HEK293 (cell line): Measurements from ENCODE around the gene ERGIC1.

Source experiments
- CTCF ChIA-PET: fragments of 350-600 bp; formaldehyde crosslinking; extraction: SDS; loops from one replicate; lab custom pipeline; 2021; ENCODE audit warnings: antibody characterized with exemption; lab: Yijun Ruan, JAX
- POLR2A ChIA-PET: fragments of 300-600 bp; formaldehyde crosslinking; extraction: SDS; loops from one replicate; lab custom pipeline; 2020; ENCODE audit warnings: antibody characterized with exemption, inconsistent platforms; lab: Yijun Ruan, JAX
- H3K27ac ChIP-seq: fragments of 200-500 bp; sonication (Bioruptor generic); 2 replicates; pipeline ENCODE4 v1.5.1; 2014; ENCODE audit warnings: low read depth, low read length, control low read depth, inconsistent platforms; ENCODE audit errors: extremely low read depth
- H3K36me3 ChIP-seq, 2 experiments: fragments of 200-500 bp in 1 of 2; sonication (Bioruptor generic) in 1 of 2; 1 replicate in 1 of 2; 2 replicates in 1 of 2; pipeline ENCODE4 v1.5.1; 2014 to 2017; ENCODE audit warnings: inconsistent platforms in 2 of 2, low read length in 2 of 2; ENCODE audit not compliant: control insufficient read depth in 2 of 2, insufficient read depth in 1 of 2
- H3K4me1 ChIP-seq: fragments of 200-500 bp; sonication (Bioruptor generic); 2 replicates; pipeline ENCODE4 v1.5.1; 2014; ENCODE audit warnings: mild to moderate bottlenecking, low read length, inconsistent platforms; ENCODE audit not compliant: control insufficient read depth, insufficient read depth
- H3K4me3 ChIP-seq: 2 replicates; pipeline ENCODE4 v1.5.1; 2011; ENCODE audit warnings: low read depth, mild to moderate bottlenecking, control low read depth, low read length, moderate library complexity
- H3K9me3 ChIP-seq: fragments of 200-500 bp; sonication (Bioruptor generic); 2 replicates; pipeline ENCODE4 v1.5.1; 2014; ENCODE audit warnings: low read depth, low read length, inconsistent platforms; ENCODE audit not compliant: control insufficient read depth, insufficient read depth
- EGR2 ChIP-seq: fragments of 450-650 bp; formaldehyde crosslinking; IDR thresholded peaks from 2 replicates; pipeline ENCODE4 v1.5.1; 2016; ENCODE audit warnings: low read depth, missing biosample characterization, missing genetic modification characterization
- FEZF1 ChIP-seq: fragments of 450-650 bp; formaldehyde crosslinking; IDR thresholded peaks from 2 replicates; pipeline ENCODE4 v1.5.1; 2016; ENCODE audit warnings: missing biosample characterization, missing genetic modification characterization
- PBX3 ChIP-seq: sonication (generic); formaldehyde crosslinking; IDR thresholded peaks from 2 replicates; pipeline ENCODE4 v1.8.1; 2022; ENCODE audit warnings: mild to moderate bottlenecking, moderate library complexity, missing genetic modification reagents
- PRDM10 ChIP-seq: fragments of 450-650 bp; formaldehyde crosslinking; IDR thresholded peaks from 2 replicates; pipeline ENCODE4 v1.5.1; 2016; ENCODE audit warnings: missing biosample characterization, missing genetic modification characterization
- ZBTB1 ChIP-seq: fragments of 450-650 bp; formaldehyde crosslinking; IDR thresholded peaks from 2 replicates; pipeline ENCODE4 v1.5.1; 2016; ENCODE audit warnings: missing biosample characterization, missing genetic modification characterization
- ZIC2 ChIP-seq: fragments of 450-650 bp; formaldehyde crosslinking; IDR thresholded peaks from 2 replicates; pipeline ENCODE4 v1.5.1; 2016; ENCODE audit warnings: missing biosample characterization, missing genetic modification characterization
- ZNF423 ChIP-seq: fragments of 450-650 bp; formaldehyde crosslinking; IDR thresholded peaks from 2 replicates; pipeline ENCODE4 v1.5.1; 2016; ENCODE audit warnings: missing biosample characterization, missing genetic modification characterization
- ZNF555 ChIP-seq: fragments of 450-650 bp; formaldehyde crosslinking; conservative IDR thresholded peaks from 2 replicates; pipeline ENCODE4 v1.5.1; 2017; ENCODE audit warnings: missing biosample characterization, mild to moderate bottlenecking, missing genetic modification characterization, inconsistent platforms
- ZNF610 ChIP-seq: fragments of 450-650 bp; formaldehyde crosslinking; IDR thresholded peaks from 2 replicates; pipeline ENCODE4 v1.5.1; 2016; ENCODE audit warnings: missing biosample characterization, missing genetic modification characterization, borderline replicate concordance
- ZNF660 ChIP-seq: fragments of 450-650 bp; IDR thresholded peaks from 2 replicates; pipeline ENCODE4 v1.5.1; 2018; ENCODE audit warnings: missing biosample characterization, mild to moderate bottlenecking, missing genetic modification characterization
- ZNF76 ChIP-seq: fragments of 450-650 bp; formaldehyde crosslinking; IDR thresholded peaks from 2 replicates; pipeline ENCODE4; 2016; ENCODE audit warnings: low read depth, missing biosample characterization, missing genetic modification characterization, borderline replicate concordance
- ZNF792 ChIP-seq: fragments of 450-650 bp; formaldehyde crosslinking; IDR thresholded peaks from 2 replicates; pipeline ENCODE4 v1.5.1; 2016; ENCODE audit warnings: missing biosample characterization, missing genetic modification characterization
- ZNF843 ChIP-seq: fragments of 450-650 bp; formaldehyde crosslinking; IDR thresholded peaks from 2 replicates; pipeline ENCODE4 v1.5.1; 2016; ENCODE audit warnings: missing biosample characterization, missing genetic modification characterization
- ZSCAN4 ChIP-seq: fragments of 450-650 bp; formaldehyde crosslinking; IDR thresholded peaks from 2 replicates; pipeline ENCODE4 v1.5.1; 2017; ENCODE audit warnings: missing biosample characterization, missing genetic modification characterization
- TF ChIP-seq, protein P1 (sequence below): fragments of 450-650 bp; formaldehyde crosslinking; IDR thresholded peaks from 2 replicates; pipeline ENCODE4 v1.5.1; 2016; ENCODE audit warnings: missing biosample characterization, missing genetic modification characterization
- TF ChIP-seq, protein P2 (sequence below): fragments of 450-650 bp; formaldehyde crosslinking; IDR thresholded peaks from 2 replicates; pipeline ENCODE4 v1.5.0; 2017; ENCODE audit warnings: missing biosample characterization, missing genetic modification characterization, borderline replicate concordance
- TF ChIP-seq, protein P3 (sequence below): fragments of 450-650 bp; formaldehyde crosslinking; IDR thresholded peaks from 2 replicates; pipeline ENCODE4 v1.5.1; 2016; ENCODE audit warnings: missing biosample characterization, missing genetic modification characterization

ERGIC1 gene

DNA sequence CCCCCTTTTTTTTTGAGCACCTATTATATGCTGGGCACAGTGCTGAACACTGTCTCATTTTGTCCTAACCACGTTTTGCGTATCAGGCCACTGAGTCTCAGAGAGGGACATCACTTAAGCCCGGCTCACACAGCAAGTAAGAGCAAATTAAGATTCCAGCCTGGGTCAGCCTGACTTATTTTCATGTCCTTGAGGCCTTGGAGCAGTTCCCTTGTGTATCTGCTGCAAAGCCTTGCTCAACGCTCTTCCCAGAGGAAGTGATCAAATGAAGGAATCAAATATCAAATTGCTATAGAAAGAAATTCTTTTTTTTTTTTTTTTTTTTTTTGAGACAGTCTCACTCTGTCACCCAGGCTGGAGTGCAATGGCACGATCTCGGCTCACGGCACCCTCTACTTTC lies 30.7 kb downstream of the ERGIC1 start:
- CTCF ChIA-PET, result no interaction called here
- H3K27ac ChIP-seq, result no peak overlapping the region
- H3K36me3 ChIP-seq, result no peaks in the 10 kb centered on the region
- no peak overlapping the region for H3K4me3 ChIP-seq
- H3K9me3 ChIP-seq, result no peaks in the 10 kb centered on the region
- POLR2A ChIA-PET, result interaction anchor here (0.6 to 0.9 kb wide), 2 partner anchors 91 to 150 kb away, joined by 3 to 4 read pairs; no protein-coding TSS in a partner anchor
- peaks cover 6% of the 10 kb centered on the region; the same call in 1 of the 2 replicates for H3K4me1 ChIP-seq
- no peak for TF ChIP-seq ZNF792 (tag by site-specific recombination)
- TF ChIP-seq ZNF423 (tag by site-specific recombination), result no peak
- TF ChIP-seq FEZF1, result no peak
- TF ChIP-seq ZNF660 (tag by site-specific recombination), result no peak
- no peak for TF ChIP-seq PBX3 (CRISPR knock-in tag)
- TF ChIP-seq, protein P1, sequence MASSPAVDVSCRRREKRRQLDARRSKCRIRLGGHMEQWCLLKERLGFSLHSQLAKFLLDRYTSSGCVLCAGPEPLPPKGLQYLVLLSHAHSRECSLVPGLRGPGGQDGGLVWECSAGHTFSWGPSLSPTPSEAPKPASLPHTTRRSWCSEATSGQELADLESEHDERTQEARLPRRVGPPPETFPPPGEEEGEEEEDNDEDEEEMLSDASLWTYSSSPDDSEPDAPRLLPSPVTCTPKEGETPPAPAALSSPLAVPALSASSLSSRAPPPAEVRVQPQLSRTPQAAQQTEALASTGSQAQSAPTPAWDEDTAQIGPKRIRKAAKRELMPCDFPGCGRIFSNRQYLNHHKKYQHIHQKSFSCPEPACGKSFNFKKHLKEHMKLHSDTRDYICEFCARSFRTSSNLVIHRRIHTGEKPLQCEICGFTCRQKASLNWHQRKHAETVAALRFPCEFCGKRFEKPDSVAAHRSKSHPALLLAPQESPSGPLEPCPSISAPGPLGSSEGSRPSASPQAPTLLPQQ, result no peak
- TF ChIP-seq ZBTB1 (tag by site-specific recombination), result no peak
- TF ChIP-seq ZNF843, result no peak
- no peak for TF ChIP-seq EGR2
- TF ChIP-seq ZNF76 (tag by site-specific recombination), result no peak
- TF ChIP-seq ZSCAN4, result no peak
- TF ChIP-seq ZNF610 (tag by site-specific recombination), result no peak
- no peak for TF ChIP-seq ZNF555 (tag by site-specific recombination)
- no peak for TF ChIP-seq PRDM10
- TF ChIP-seq, protein P2, sequence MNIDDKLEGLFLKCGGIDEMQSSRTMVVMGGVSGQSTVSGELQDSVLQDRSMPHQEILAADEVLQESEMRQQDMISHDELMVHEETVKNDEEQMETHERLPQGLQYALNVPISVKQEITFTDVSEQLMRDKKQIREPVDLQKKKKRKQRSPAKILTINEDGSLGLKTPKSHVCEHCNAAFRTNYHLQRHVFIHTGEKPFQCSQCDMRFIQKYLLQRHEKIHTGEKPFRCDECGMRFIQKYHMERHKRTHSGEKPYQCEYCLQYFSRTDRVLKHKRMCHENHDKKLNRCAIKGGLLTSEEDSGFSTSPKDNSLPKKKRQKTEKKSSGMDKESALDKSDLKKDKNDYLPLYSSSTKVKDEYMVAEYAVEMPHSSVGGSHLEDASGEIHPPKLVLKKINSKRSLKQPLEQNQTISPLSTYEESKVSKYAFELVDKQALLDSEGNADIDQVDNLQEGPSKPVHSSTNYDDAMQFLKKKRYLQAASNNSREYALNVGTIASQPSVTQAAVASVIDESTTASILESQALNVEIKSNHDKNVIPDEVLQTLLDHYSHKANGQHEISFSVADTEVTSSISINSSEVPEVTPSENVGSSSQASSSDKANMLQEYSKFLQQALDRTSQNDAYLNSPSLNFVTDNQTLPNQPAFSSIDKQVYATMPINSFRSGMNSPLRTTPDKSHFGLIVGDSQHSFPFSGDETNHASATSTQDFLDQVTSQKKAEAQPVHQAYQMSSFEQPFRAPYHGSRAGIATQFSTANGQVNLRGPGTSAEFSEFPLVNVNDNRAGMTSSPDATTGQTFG, result no peak

- CTCF ChIA-PET, result interaction anchor here (0.5 to 1.1 kb wide), 4 partner anchors 18 to 59 kb away, joined by 3 to 4 read pairs (median 3); no protein-coding TSS in a partner anchor
- H3K4me1 ChIP-seq, result peaks cover 6% of the 10 kb centered on the region; the same call in 1 of the 2 replicates
- TF ChIP-seq ZIC2 (tag by site-specific recombination), result peak; percentile 69
- TF ChIP-seq, protein P3, sequence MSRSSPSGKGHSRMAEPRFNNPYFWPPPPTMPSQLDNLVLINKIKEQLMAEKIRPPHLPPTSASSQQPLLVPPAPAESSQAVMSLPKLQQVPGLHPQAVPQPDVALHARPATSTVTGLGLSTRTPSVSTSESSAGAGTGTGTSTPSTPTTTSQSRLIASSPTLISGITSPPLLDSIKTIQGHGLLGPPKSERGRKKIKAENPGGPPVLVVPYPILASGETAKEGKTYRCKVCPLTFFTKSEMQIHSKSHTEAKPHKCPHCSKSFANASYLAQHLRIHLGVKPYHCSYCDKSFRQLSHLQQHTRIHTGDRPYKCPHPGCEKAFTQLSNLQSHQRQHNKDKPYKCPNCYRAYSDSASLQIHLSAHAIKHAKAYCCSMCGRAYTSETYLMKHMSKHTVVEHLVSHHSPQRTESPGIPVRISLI (tag by site-specific recombination), result no peak
- H3K36me3 ChIP-seq, result no peaks in the 10 kb centered on the region
- no peak overlapping the region for H3K27ac ChIP-seq
- POLR2A ChIA-PET, result interaction anchor here (1.5 kb wide), 1 partner anchor 97 kb away, joined by 5 read pairs; no protein-coding TSS in a partner anchor
- no peak overlapping the region for H3K4me3 ChIP-seq
- H3K9me3 ChIP-seq, result no peaks in the 10 kb centered on the region
Observed at GRCh38 chr5:172866378-172866777, 32.3 kb downstream of the ERGIC1 start.
